M059J (cell line): ENCODE measurements around the gene BBS1. TPM values are rescaled to one million over a fixed set of nuclear protein-coding genes. Genes with fewer than 3 reads are reported as not detected.

ENCODE experiments used
- DNase-seq: peaks from one replicate; pipeline ENCODE4 v3.0.0-alpha.2; 2012; ENCODE audit warnings: low read depth
- total RNA-seq: library from RNA; depleted of rRNA; stranded (reverse); fragments of >200 nt; shearing (Covaris generic); gene quantifications from 2 replicates; pipeline ENCODE4 v1.2.3, GENCODE V29; 2014

Gene BBS1
- total RNA-seq, 1 experiment from 2014 or later, result 24.6 TPM

- no peak for DNase-seq
Observed at GRCh38 chr11:66477263-66478201, 32.9 kb upstream of the BBS1 start.

- no peak for DNase-seq
Observed at GRCh38 chr11:66478729-66479393, 31.6 kb upstream of the BBS1 start.

- peak; percentile 58 for DNase-seq
Observed at GRCh38 chr11:66479394-66480116, 30.9 kb upstream of the BBS1 start.

- peak; percentile 96 for DNase-seq
Observed at GRCh38 chr11:66480117-66480938, 30.1 kb upstream of the BBS1 start, which contains the start of gene DPP3. Gene DPP3 (plus strand): TSS chr11:66480434. CDS start chr11:66482201, 1,767 bp downstream.

GRCh38 chr11:66484806-66485380 lies 25.5 kb upstream of the BBS1 start:
- no peak for DNase-seq

GRCh38 chr11:66488957-66489356 lies 21.5 kb upstream of the BBS1 start:
- no peak for DNase-seq

GRCh38 chr11:66489636-66490035 lies 20.8 kb upstream of the BBS1 start:
- no peak for DNase-seq

- no peak for DNase-seq
Observed at GRCh38 chr11:66491315-66491935, 19.0 kb upstream of the BBS1 start.

GRCh38 chr11:66492161-66492865 lies 18.1 kb upstream of the BBS1 start:
- no peak for DNase-seq

- no peak for DNase-seq
Observed at GRCh38 chr11:66493130-66493529, 17.3 kb upstream of the BBS1 start.

GRCh38 chr11:66494458-66494857 lies 16.0 kb upstream of the BBS1 start:
- DNase-seq, result no peak

GRCh38 chr11:66494935-66495334 lies 15.5 kb upstream of the BBS1 start:
- DNase-seq, result no peak

GRCh38 chr11:66495401-66495854 lies 15.0 kb upstream of the BBS1 start:
- no peak for DNase-seq

- no peak for DNase-seq
Observed at GRCh38 chr11:66497206-66497605, 13.2 kb upstream of the BBS1 start.

GRCh38 chr11:66498506-66498905 lies 11.9 kb upstream of the BBS1 start:
- DNase-seq, result no peak

- no peak for DNase-seq
Observed at GRCh38 chr11:66505276-66505816, 5.1 kb upstream of the BBS1 start.

- DNase-seq, result no peak
Observed at GRCh38 chr11:66509131-66509561, 1.3 kb upstream of the BBS1 start.

- no peak for DNase-seq
Observed at GRCh38 chr11:66510990-66511339, 530 bp downstream of the BBS1 start.

GRCh38 chr11:66523611-66524010 lies 13.2 kb downstream of the BBS1 start:
- no peak for DNase-seq
